Astrocyte (in vitro differentiated cells and primary cell): ENCODE results near the gene ZNF804B. TPM values are rescaled to one million over a fixed set of nuclear protein-coding genes. Genes with fewer than 3 reads are reported as not detected.

Experiments used
- DNase-seq: peaks from one replicate; pipeline ENCODE4 v3.0.0-alpha.2; 2010; ENCODE audit warnings: low read depth
- FAIRE-seq: peaks from 2 replicates; lab custom pipeline; 2011; peaks lifted over from hg19 to GRCh38; lab: Jason Lieb, UNC
- H2AFZ ChIP-seq: 2 replicates; pipeline ENCODE4 v1.6.0; 2012; ENCODE audit warnings: low read depth, low read length, inconsistent platforms
- H3K27ac ChIP-seq: 2 replicates; pipeline ENCODE4 v1.5.1; 2011; ENCODE audit warnings: low read depth, low read length, inconsistent platforms
- H3K27me3 ChIP-seq: 2 replicates; pipeline ENCODE4 v1.6.0; 2011; ENCODE audit warnings: low read length, inconsistent platforms; ENCODE audit not compliant: insufficient read depth
- H3K36me3 ChIP-seq: 2 replicates; pipeline ENCODE4 v1.5.1; 2011; ENCODE audit warnings: low read length, inconsistent platforms; ENCODE audit not compliant: insufficient read depth
- H3K4me1 ChIP-seq: 2 replicates; pipeline ENCODE4 v1.5.1; 2011; ENCODE audit warnings: low read length, inconsistent platforms; ENCODE audit not compliant: insufficient read depth
- H3K4me2 ChIP-seq: 2 replicates; pipeline ENCODE4 v1.6.0; 2012; ENCODE audit warnings: low read length, inconsistent platforms
- H3K4me3 ChIP-seq: 2 replicates; pipeline ENCODE4 v1.5.1; 2011; ENCODE audit warnings: low read depth, mild to moderate bottlenecking, low read length, inconsistent platforms; ENCODE audit not compliant: insufficient read depth
- H3K79me2 ChIP-seq: 2 replicates; pipeline ENCODE4 v1.6.0; 2012; ENCODE audit warnings: mild to moderate bottlenecking, low read length, inconsistent platforms; ENCODE audit not compliant: insufficient read depth
- H3K9ac ChIP-seq: 2 replicates; pipeline ENCODE4 v1.6.0; 2012; ENCODE audit warnings: mild to moderate bottlenecking, low read length, inconsistent platforms
- H3K9me3 ChIP-seq: 2 replicates; pipeline ENCODE4 v1.5.1; 2012; ENCODE audit warnings: low read depth, mild to moderate bottlenecking, low read length, inconsistent platforms; ENCODE audit not compliant: insufficient read depth
- H4K20me1 ChIP-seq: 2 replicates; pipeline ENCODE4 v1.6.0; 2012; ENCODE audit warnings: low read length, inconsistent platforms; ENCODE audit not compliant: insufficient read depth
- H3K27ac Mint-ChIP-seq: one replicate; pipeline ENCODE4 v1.8.0; 2021; ENCODE audit warnings: mild to moderate bottlenecking, mixed read lengths; ENCODE audit not compliant: unreplicated experiment
- H3K27me3 Mint-ChIP-seq: one replicate; pipeline ENCODE4 v1.8.0; 2021; ENCODE audit warnings: low read depth, mixed read lengths; ENCODE audit not compliant: unreplicated experiment
- H3K36me3 Mint-ChIP-seq: one replicate; pipeline ENCODE4 v1.8.0; 2021; ENCODE audit warnings: low read depth, mixed read lengths; ENCODE audit not compliant: unreplicated experiment
- H3K4me1 Mint-ChIP-seq: one replicate; pipeline ENCODE4 v1.8.0; 2021; ENCODE audit warnings: low read depth, mixed read lengths; ENCODE audit not compliant: unreplicated experiment
- H3K4me3 Mint-ChIP-seq: one replicate; pipeline ENCODE4 v1.8.0; 2021; ENCODE audit warnings: mild to moderate bottlenecking, moderate library complexity, mixed read lengths; ENCODE audit not compliant: unreplicated experiment
- H3K9me3 Mint-ChIP-seq: one replicate; pipeline ENCODE4 v1.8.0; 2021; ENCODE audit warnings: mild to moderate bottlenecking, mixed read lengths; ENCODE audit not compliant: unreplicated experiment
- EZH2 ChIP-seq: IDR thresholded peaks from 2 replicates; pipeline ENCODE4 v1.6.1; 2012; ENCODE audit warnings: mild to moderate bottlenecking, low read length, inconsistent platforms; ENCODE audit not compliant: insufficient read depth
- total RNA-seq: library from RNA; stranded (reverse); gene quantifications from 2 replicates; pipeline ENCODE4 v1.2.1, GENCODE V29; 2021
- TF ChIP-seq, protein P1 (sequence below): IDR thresholded peaks from 2 replicates; pipeline ENCODE4 v1.5.1; 2011; ENCODE audit warnings: low read depth, mild to moderate bottlenecking, inconsistent platforms, low read length, moderate library complexity; ENCODE audit not compliant: insufficient read depth

Gene ZNF804B
- total RNA-seq, 1 donor from 2014 or later = not detected

- Mint-ChIP-seq H3K27me3 (no peaks in the 10 kb centered on the region), H3K9me3 (no peaks in the 10 kb centered on the region), H3K27ac (no peak overlapping the region), H3K36me3 (no peaks in the 10 kb centered on the region), H3K4me3 (no peak overlapping the region), H3K4me1 (peaks cover 18% of the 10 kb centered on the region)
- Histone ChIP-seq H3K9me3 (no peaks in the 10 kb centered on the region), H2AFZ (no peak overlapping the region), H3K9ac (no peak overlapping the region), H3K36me3 (no peaks in the 10 kb centered on the region), H4K20me1 (no peaks in the 10 kb centered on the region), H3K79me2 (no peaks in the 10 kb centered on the region), H3K4me2 (no peak overlapping the region), H3K4me1 (no peaks in the 10 kb centered on the region), H3K4me3 (no peak overlapping the region), H3K27me3 (no peaks in the 10 kb centered on the region), H3K27ac (no peak overlapping the region)
- FAIRE-seq = peak; percentile 55
- peak; percentile 4 for DNase-seq
- no peak for TF ChIP-seq EZH2
- TF ChIP-seq, protein P1, sequence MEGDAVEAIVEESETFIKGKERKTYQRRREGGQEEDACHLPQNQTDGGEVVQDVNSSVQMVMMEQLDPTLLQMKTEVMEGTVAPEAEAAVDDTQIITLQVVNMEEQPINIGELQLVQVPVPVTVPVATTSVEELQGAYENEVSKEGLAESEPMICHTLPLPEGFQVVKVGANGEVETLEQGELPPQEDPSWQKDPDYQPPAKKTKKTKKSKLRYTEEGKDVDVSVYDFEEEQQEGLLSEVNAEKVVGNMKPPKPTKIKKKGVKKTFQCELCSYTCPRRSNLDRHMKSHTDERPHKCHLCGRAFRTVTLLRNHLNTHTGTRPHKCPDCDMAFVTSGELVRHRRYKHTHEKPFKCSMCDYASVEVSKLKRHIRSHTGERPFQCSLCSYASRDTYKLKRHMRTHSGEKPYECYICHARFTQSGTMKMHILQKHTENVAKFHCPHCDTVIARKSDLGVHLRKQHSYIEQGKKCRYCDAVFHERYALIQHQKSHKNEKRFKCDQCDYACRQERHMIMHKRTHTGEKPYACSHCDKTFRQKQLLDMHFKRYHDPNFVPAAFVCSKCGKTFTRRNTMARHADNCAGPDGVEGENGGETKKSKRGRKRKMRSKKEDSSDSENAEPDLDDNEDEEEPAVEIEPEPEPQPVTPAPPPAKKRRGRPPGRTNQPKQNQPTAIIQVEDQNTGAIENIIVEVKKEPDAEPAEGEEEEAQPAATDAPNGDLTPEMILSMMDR = no peak
Measured at GRCh38 chr7:89238156-89238555, 478.7 kb downstream of the ZNF804B start.

- FAIRE-seq (no peak), DNase-seq (no peak)
- Mint-ChIP-seq H3K4me3 (no peak overlapping the region), H3K27me3 (no peaks in the 10 kb centered on the region), H3K27ac (no peak overlapping the region), H3K36me3 (no peaks in the 10 kb centered on the region), H3K4me1 (peaks cover 2% of the 10 kb centered on the region), H3K9me3 (peaks cover 13% of the 10 kb centered on the region)
- Histone ChIP-seq H3K27ac (no peak overlapping the region), H3K27me3 (no peaks in the 10 kb centered on the region), H3K4me1 (no peaks in the 10 kb centered on the region), H2AFZ (no peak overlapping the region), H4K20me1 (no peaks in the 10 kb centered on the region), H3K79me2 (no peaks in the 10 kb centered on the region), H3K36me3 (no peaks in the 10 kb centered on the region), H3K4me2 (no peak overlapping the region), H3K4me3 (no peak overlapping the region), H3K9ac (no peak overlapping the region), H3K9me3 (peaks cover 8% of the 10 kb centered on the region)
- TF ChIP-seq EZH2 = no peak
- TF ChIP-seq, protein P1 = no peak
Measured at GRCh38 chr7:89246196-89246595, 486.7 kb downstream of the ZNF804B start.

GRCh38 chr7:89247207-89247606, 487.7 kb downstream of the ZNF804B start:
- Histone ChIP-seq H3K9ac (no peak overlapping the region), H3K36me3 (no peaks in the 10 kb centered on the region), H3K4me3 (no peak overlapping the region), H3K4me2 (no peak overlapping the region), H3K9me3 (peaks cover 8% of the 10 kb centered on the region), H4K20me1 (no peaks in the 10 kb centered on the region), H3K79me2 (no peaks in the 10 kb centered on the region), H2AFZ (no peak overlapping the region), H3K27me3 (no peaks in the 10 kb centered on the region), H3K27ac (no peak overlapping the region), H3K4me1 (no peaks in the 10 kb centered on the region)
- no peak for TF ChIP-seq EZH2
- TF ChIP-seq, protein P1 = no peak
- Mint-ChIP-seq H3K36me3 (no peaks in the 10 kb centered on the region), H3K27me3 (no peaks in the 10 kb centered on the region), H3K9me3 (peaks cover 20% of the 10 kb centered on the region), H3K4me1 (no peaks in the 10 kb centered on the region), H3K4me3 (no peak overlapping the region), H3K27ac (no peak overlapping the region)
- DNase-seq (no peak), FAIRE-seq (no peak)
